Heart left ventricle (tissue), 13 donors: ENCODE data around the gene ITGA6.

ENCODE experiments used
- CTCF ChIP-seq, 12 donors: fragments of 200-600 bp; sonication (generic) in 4 of 12; IDR thresholded peaks; one replicate each; pipeline versions ENCODE4 v1.5.0 to v1.8.0; 2018 to 2022; ENCODE audit warnings: antibody characterized with exemption in 12 of 12, mild to moderate bottlenecking in 5 of 12
- POLR2A ChIP-seq, 2 donors: fragments of 450-650 bp; IDR thresholded peaks; one replicate each; pipeline ENCODE4 v1.6.1; 2017; ENCODE audit warnings: antibody characterized with exemption in 2 of 2, mild to moderate bottlenecking in 2 of 2, moderate library complexity in 2 of 2
- donor health status: ischemic (EF 13 %, LVEDD 7.1; RV severe dilation, severe dysfunction).
- donor health status: DM: no; HTN: yes; CAD: no.
- donor health status: DM: no; HTN: no; CAD: no.
- donor health status: ischemic (EF 25% LVEDD 6.9; RV normal size, moderate dysfunction).
- donor health status: ischemic (EF 25% LVEDD 5.7; RV mildly dilated, moderate dysfunction).
- donor health status: ischemic (EF 35%, LVEDD 5.7; RV mildly dilated, moderate dysfunction).
- donor health status: nonischemic (EF 11% LVEDD 7.7; RV severe dilation, severe dysfunction).
- donor health status: DM: yes; HTN: yes; CAD: no.
- donor health status: PGD.
- donor health status: ischemic (EF 29% LVEDD 5.4; RV normal size, mild dysfunction).
- donor health status: nonischemic (EF 23%, LVEDD 6.1; RV moderate dilation, normal function).

DNA sequence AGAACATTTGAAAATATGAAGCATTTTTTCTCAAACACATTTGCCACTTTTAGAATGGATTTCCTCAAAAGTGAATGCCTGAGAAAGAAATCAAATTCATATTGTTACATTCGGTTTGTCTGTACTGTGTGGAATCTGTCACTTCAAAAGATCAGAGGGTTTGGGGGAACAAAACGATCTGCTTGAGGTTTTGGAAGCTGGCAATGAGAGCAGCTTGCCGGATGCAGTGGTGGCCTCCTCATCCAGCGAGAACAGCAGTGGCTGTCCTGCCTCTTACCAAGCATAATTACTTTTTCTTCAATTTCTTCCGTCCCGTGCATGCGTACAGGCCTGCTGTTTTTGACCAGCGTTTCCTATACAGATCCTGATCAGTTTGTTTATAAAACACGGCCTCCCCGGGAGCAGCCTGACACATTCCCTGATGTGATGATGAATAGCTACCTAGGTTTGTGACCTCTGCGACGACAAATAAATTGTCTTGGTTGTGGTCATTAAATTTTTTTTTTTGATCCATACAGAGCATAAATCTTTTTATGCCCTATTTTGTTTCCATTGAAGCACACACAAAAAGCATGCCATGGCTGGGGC is 45.2 kb downstream of the ITGA6 start:
- TF ChIP-seq CTCF (IDR thresholded peaks at IDR 0.05) (no peak), POLR2A (IDR thresholded peaks at IDR 0.05) (no peak)
